Eye (tissue), 1 donor: ENCODE results near the gene RNF19B.
"Not testable (repeated sequence)": the region's sequence is repeated elsewhere in the genome, so short reads cannot be mapped to it uniquely, and the experiment has no call there.

Source experiments
- DNase-seq: peaks from one replicate; pipeline ENCODE4 v3.0.0-alpha.2; 2015

The RNF19B gene

GRCh38 chr1:32992489-32993323 lies 28.1 kb upstream of the RNF19B start:
- peak; percentile 70 for DNase-seq

- DNase-seq: no peak
Observed at GRCh38 chr1:32991819-32992488, 27.3 kb upstream of the RNF19B start.

- DNase-seq: no peak
Observed at GRCh38 chr1:32991386-32991785, 26.8 kb upstream of the RNF19B start.

GRCh38 chr1:32990887-32991286 lies 26.3 kb upstream of the RNF19B start:
- DNase-seq: no peak

GRCh38 chr1:32989160-32990050 lies 24.8 kb upstream of the RNF19B start:
- no peak for DNase-seq

GRCh38 chr1:32988665-32989064 lies 24.1 kb upstream of the RNF19B start:
- no peak for DNase-seq

- DNase-seq: no peak
Observed at GRCh38 chr1:32985226-32985625, 20.6 kb upstream of the RNF19B start.

- DNase-seq: peak; percentile 58
Observed at GRCh38 chr1:32984455-32985171, 20.0 kb upstream of the RNF19B start.

GRCh38 chr1:32984090-32984454 lies 19.5 kb upstream of the RNF19B start:
- no peak for DNase-seq

GRCh38 chr1:32983020-32983419 lies 18.4 kb upstream of the RNF19B start:
- no peak for DNase-seq

GRCh38 chr1:32981003-32981901 lies 16.6 kb upstream of the RNF19B start:
- DNase-seq: no peak

- DNase-seq: no peak
Observed at GRCh38 chr1:32980080-32980479, 15.5 kb upstream of the RNF19B start.

GRCh38 chr1:32978854-32979253 lies 14.2 kb upstream of the RNF19B start:
- DNase-seq: no peak

- no peak for DNase-seq
Observed at GRCh38 chr1:32977546-32978087, 13.0 kb upstream of the RNF19B start.

GRCh38 chr1:32975055-32975454 lies 10.4 kb upstream of the RNF19B start:
- DNase-seq: not testable (repeated sequence)

- not testable (repeated sequence) for DNase-seq
Observed at GRCh38 chr1:32973458-32973857, 8.8 kb upstream of the RNF19B start.

- DNase-seq: peak; percentile 91
Observed at GRCh38 chr1:32972814-32973428, 8.3 kb upstream of the RNF19B start.

GRCh38 chr1:32971576-32971975 lies 7.0 kb upstream of the RNF19B start:
- no peak for DNase-seq

GRCh38 chr1:32971156-32971555 lies 6.5 kb upstream of the RNF19B start:
- no peak for DNase-seq

- DNase-seq: no peak
Observed at GRCh38 chr1:32969566-32969965, 5.0 kb upstream of the RNF19B start.
